OCI-LY7 (cell line): ENCODE results near the gene TMEM132E. TPM values are rescaled to one million over a fixed set of nuclear protein-coding genes. Genes with fewer than 3 reads are reported as not detected.

ENCODE experiments used
- BruUV-seq: library from RNA; stranded (reverse); fragments of 400-500 nt; replicated peaks from 2 replicates; lab custom pipeline; 2021; lab: Mats Ljungman, UMichigan
- CTCF ChIA-PET: fragments of 300-600 bp; sonication (Branson Sonifier 250); formaldehyde crosslinking; loops from one replicate; lab custom pipeline; 2022; ENCODE audit warnings: antibody characterized with exemption; ENCODE audit not compliant: unreplicated experiment; lab: Charles Lee
- POLR2A ChIA-PET: fragments of 300-600 bp; sonication (Branson Sonifier 250); formaldehyde crosslinking; loops from one replicate; lab custom pipeline; 2022; ENCODE audit warnings: antibody characterized with exemption; lab: Charles Lee
- DNase-seq: peaks from one replicate; pipeline ENCODE4 v3.0.0-alpha.2; 2015; ENCODE audit warnings: low spot score
- H2AFZ ChIP-seq: fragments of 200-600 bp; sonication (generic), shearing (Covaris generic); 2 replicates; pipeline ENCODE4 v1.6.1; 2014; ENCODE audit warnings: mild to moderate bottlenecking, antibody characterized with exemption, low read length, moderate library complexity
- H3K27ac ChIP-seq: fragments of 200-600 bp; sonication (generic); 2 replicates; pipeline ENCODE4 v1.5.1; 2014; ENCODE audit warnings: mixed run types, low read depth, mild to moderate bottlenecking, moderate library complexity, low read length, inconsistent platforms; ENCODE audit not compliant: poor library complexity, severe bottlenecking
- H3K36me3 ChIP-seq: fragments of 200-600 bp; sonication (generic); 2 replicates; pipeline ENCODE4 v1.6.1; 2014; ENCODE audit warnings: mild to moderate bottlenecking, antibody characterized with exemption, low read length, moderate library complexity, mixed read lengths; ENCODE audit not compliant: insufficient read depth
- H3K4me1 ChIP-seq: fragments of 200-600 bp; sonication (generic); 2 replicates; pipeline ENCODE4 v1.5.1; 2014; ENCODE audit warnings: mild to moderate bottlenecking, low read length; ENCODE audit not compliant: insufficient read depth, poor library complexity, severe bottlenecking
- H3K4me2 ChIP-seq: fragments of 200-600 bp; sonication (generic); 2 replicates; pipeline ENCODE4 v1.6.1; 2014; ENCODE audit warnings: mild to moderate bottlenecking, low read length
- H3K4me3 ChIP-seq: fragments of 200-600 bp; sonication (generic); 2 replicates; pipeline ENCODE4 v1.5.1; 2014; ENCODE audit warnings: mild to moderate bottlenecking, low read depth, low read length; ENCODE audit not compliant: poor library complexity, severe bottlenecking
- H3K79me2 ChIP-seq: fragments of 200-600 bp; sonication (generic); 2 replicates; pipeline ENCODE4 v1.6.1; 2016; ENCODE audit warnings: low read depth, mild to moderate bottlenecking, low read length, moderate library complexity, mixed read lengths; ENCODE audit not compliant: insufficient read depth
- H3K9me2 ChIP-seq: fragments of 200-600 bp; sonication (generic); 2 replicates; pipeline ENCODE4 v1.6.1; 2016; ENCODE audit warnings: mild to moderate bottlenecking, low read length, mixed read lengths; ENCODE audit not compliant: insufficient read depth
- H3K9me3 ChIP-seq: fragments of 200-600 bp; sonication (generic); 2 replicates; pipeline ENCODE4 v1.6.1; 2014; ENCODE audit warnings: mild to moderate bottlenecking, mixed run types, low read length, mixed read lengths
- H4K20me1 ChIP-seq: fragments of 200-600 bp; sonication (generic); 2 replicates; pipeline ENCODE4 v1.6.1; 2014; ENCODE audit warnings: mild to moderate bottlenecking, antibody characterized with exemption, low read length, moderate library complexity, mixed read lengths; ENCODE audit not compliant: insufficient read depth
- CTCF ChIP-seq: fragments of 200-600 bp; sonication (generic); conservative IDR thresholded peaks from 2 replicates; pipeline ENCODE4 v1.5.1; 2014; ENCODE audit warnings: mild to moderate bottlenecking, antibody characterized with exemption, low read length, moderate library complexity, mixed read lengths
- EZH2phosphoT487 ChIP-seq: fragments of 200-600 bp; sonication (generic); IDR thresholded peaks from 2 replicates; pipeline ENCODE4 v1.6.1; 2018; ENCODE audit warnings: low read depth, borderline replicate concordance, mild to moderate bottlenecking, mixed run types, antibody characterized with exemption, low read length, moderate library complexity, mixed read lengths
- intact Hi-C: fragments of 100-400 bp; cut with micrococcal nuclease; formaldehyde crosslinking; loops from one replicate; pipeline ENCODE4 v1.10.0; 2022; ENCODE audit not compliant: unreplicated experiment
- total RNA-seq, 2 experiments: library from RNA; depleted of rRNA in 1 of 2; stranded (reverse); fragments of >200 nt in 1 of 2; shearing (Covaris generic) in 1 of 2; gene quantifications; 2 replicates each; pipeline ENCODE4 v1.2.3, GENCODE V29; 2014 to 2022

TMEM132E gene
- total RNA-seq, 2 experiments from 2014 or later: not detected

- no peak overlapping the region for H3K4me2 ChIP-seq
- H3K9me2 ChIP-seq: no peaks in the 10 kb centered on the region
- CTCF ChIA-PET: no interaction called here
- H3K27ac ChIP-seq: no peak overlapping the region
- H2AFZ ChIP-seq: no peak overlapping the region
- POLR2A ChIA-PET: no interaction called here
- no peaks in the 10 kb centered on the region for H3K9me3 ChIP-seq
- no peaks in the 10 kb centered on the region for H3K79me2 ChIP-seq
- no peaks in the 10 kb centered on the region for H3K36me3 ChIP-seq
- H4K20me1 ChIP-seq: no peaks in the 10 kb centered on the region
- BruUV-seq: no TSS peak
- no peaks in the 10 kb centered on the region for H3K4me1 ChIP-seq
- DNase-seq: peak; percentile 46
- intact Hi-C loops: loop anchor here (1.0 to 10.0 kb wide), 4 partner anchors 96 to 576 kb away; partner anchors contain the start of gene RAD51D
- TF ChIP-seq EZH2phosphoT487: no peak
- peak; percentile 100 for TF ChIP-seq CTCF
- H3K4me3 ChIP-seq: no peak overlapping the region
Observed at GRCh38 chr17:34542700-34543336, 36.6 kb upstream of the TMEM132E start.

GRCh38 chr17:34547453-34548063, 31.8 kb upstream of the TMEM132E start:
- no peak for TF ChIP-seq CTCF
- no peak for TF ChIP-seq EZH2phosphoT487
- ChIA-PET POLR2A (interaction anchor here (0.7 kb wide), 1 partner anchor 24 kb away, joined by 3 read pairs; no protein-coding TSS in a partner anchor), CTCF (no interaction called here)
- H3K4me1 ChIP-seq: no peaks in the 10 kb centered on the region
- no peaks in the 10 kb centered on the region for H3K9me3 ChIP-seq
- no peaks in the 10 kb centered on the region for H3K36me3 ChIP-seq
- no peak overlapping the region for H3K27ac ChIP-seq
- no peak overlapping the region for H2AFZ ChIP-seq
- intact Hi-C loops: loop anchor here (10.0 kb wide), 1 partner anchor 113 kb away; no protein-coding TSS in a partner anchor
- BruUV-seq: no TSS peak
- no peaks in the 10 kb centered on the region for H3K9me2 ChIP-seq
- peak; percentile 9 for DNase-seq
- H3K4me2 ChIP-seq: no peak overlapping the region
- no peaks in the 10 kb centered on the region for H4K20me1 ChIP-seq
- H3K4me3 ChIP-seq: no peak overlapping the region
- H3K79me2 ChIP-seq: no peaks in the 10 kb centered on the region

- no TSS peak for BruUV-seq
Observed at GRCh38 chr17:34549966-34550365, 29.4 kb upstream of the TMEM132E start.

More at GRCh38 chr17:34549966-34550365, 29.4 kb upstream of the TMEM132E start:
- no peak overlapping the region for H3K27ac ChIP-seq
- intact Hi-C loops: loop anchor here (10.0 kb wide), 1 partner anchor 115 kb away; no protein-coding TSS in a partner anchor
- ChIA-PET CTCF (no interaction called here), POLR2A (interaction anchor here (0.7 kb wide), 1 partner anchor 81 kb away, joined by 3 read pairs; no protein-coding TSS in a partner anchor)
- H3K79me2 ChIP-seq: no peaks in the 10 kb centered on the region
- no peaks in the 10 kb centered on the region for H3K9me3 ChIP-seq
- H3K4me2 ChIP-seq: no peak overlapping the region
- no peak overlapping the region for H2AFZ ChIP-seq
- TF ChIP-seq CTCF (no peak), EZH2phosphoT487 (no peak)
- H3K9me2 ChIP-seq: no peaks in the 10 kb centered on the region
- H4K20me1 ChIP-seq: no peaks in the 10 kb centered on the region
- no peak overlapping the region for H3K4me3 ChIP-seq
- no peaks in the 10 kb centered on the region for H3K36me3 ChIP-seq
- no peak for DNase-seq
- no peaks in the 10 kb centered on the region for H3K4me1 ChIP-seq
